ENCODE results near the gene COL20A1.

Gene COL20A1

DNA sequence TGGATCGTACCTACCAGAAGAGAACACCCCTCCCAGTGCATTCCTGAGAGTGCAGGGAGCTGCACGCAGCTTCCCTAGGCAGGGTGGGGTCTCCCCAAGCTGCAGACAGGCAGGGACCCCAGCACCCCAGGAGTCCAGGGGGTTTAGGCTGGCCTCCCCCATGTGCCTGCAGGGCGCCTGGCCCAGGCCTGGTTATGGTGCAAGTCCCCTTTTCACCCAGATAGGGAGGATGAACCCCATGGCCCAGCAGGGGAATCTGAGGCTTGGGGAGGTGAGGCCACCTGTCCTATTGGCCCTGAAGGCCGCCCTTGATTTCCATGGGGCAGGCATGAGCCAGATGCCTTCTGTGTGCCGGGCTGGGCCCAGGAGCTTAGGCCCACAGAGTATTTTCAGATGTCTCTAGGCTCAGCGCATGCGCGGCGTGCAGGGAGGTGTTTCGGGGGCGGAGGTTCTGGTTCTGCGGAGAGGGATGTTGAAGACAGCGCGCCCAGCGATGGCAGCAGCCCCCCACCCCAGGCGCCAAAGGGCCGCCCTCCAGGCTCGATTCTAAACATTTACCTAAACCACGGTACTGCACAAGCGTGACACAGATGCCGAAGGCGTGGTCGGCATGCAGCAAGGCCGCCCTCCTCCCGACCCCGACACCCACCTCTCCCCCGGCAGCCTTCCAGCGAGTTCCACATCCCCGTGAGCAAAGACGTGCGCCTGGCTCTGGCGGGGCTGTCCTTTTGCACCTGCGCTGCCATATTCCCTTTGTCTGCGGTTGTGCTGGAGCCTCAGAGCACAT is 29.4 kb downstream of the COL20A1 start:
- in situ Hi-C loops (cut with MboI; ENCODE audit: low sequenced_read_pairs): no loop called here
- Histone ChIP-seq H3K4me3 (no peak overlapping the region), H3K4me1 (no peaks in the 10 kb centered on the region), H3K27me3 (ENCODE audit: low read depth) (peaks cover 50% of the 10 kb centered on the region), H3K9me3 (no peaks in the 10 kb centered on the region), H3K36me3 (replicated peaks) (no peaks in the 10 kb centered on the region)
- DNase-seq (ENCODE audit: low spot score in 2 of 2): no peak

DNA sequence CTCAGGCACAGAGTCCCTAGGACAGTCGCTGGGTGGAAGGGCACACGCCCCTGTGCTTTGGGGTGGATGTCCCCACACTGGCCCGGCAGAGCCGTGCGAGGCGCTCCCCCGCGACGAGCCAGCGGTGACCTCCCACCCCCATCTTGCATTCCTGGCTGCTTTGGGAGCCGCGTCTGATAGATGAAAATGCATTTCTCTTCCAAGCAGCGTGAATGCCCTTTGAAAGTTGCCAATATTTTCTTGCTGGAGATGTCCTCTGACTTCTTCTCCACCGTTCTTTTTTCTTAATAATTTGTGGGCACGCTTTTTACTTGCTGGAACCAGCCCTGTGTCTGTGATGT is 29.9 kb downstream of the COL20A1 start:
- Histone ChIP-seq H3K36me3 (replicated peaks) (no peaks in the 10 kb centered on the region), H3K27me3 (ENCODE audit: low read depth) (peaks cover 45% of the 10 kb centered on the region), H3K4me3 (no peak overlapping the region), H3K4me1 (no peaks in the 10 kb centered on the region), H3K9me3 (no peaks in the 10 kb centered on the region)
- in situ Hi-C loops (cut with MboI; ENCODE audit: low sequenced_read_pairs): no loop called here
- no peak for DNase-seq (ENCODE audit: low spot score in 2 of 2)

DNA sequence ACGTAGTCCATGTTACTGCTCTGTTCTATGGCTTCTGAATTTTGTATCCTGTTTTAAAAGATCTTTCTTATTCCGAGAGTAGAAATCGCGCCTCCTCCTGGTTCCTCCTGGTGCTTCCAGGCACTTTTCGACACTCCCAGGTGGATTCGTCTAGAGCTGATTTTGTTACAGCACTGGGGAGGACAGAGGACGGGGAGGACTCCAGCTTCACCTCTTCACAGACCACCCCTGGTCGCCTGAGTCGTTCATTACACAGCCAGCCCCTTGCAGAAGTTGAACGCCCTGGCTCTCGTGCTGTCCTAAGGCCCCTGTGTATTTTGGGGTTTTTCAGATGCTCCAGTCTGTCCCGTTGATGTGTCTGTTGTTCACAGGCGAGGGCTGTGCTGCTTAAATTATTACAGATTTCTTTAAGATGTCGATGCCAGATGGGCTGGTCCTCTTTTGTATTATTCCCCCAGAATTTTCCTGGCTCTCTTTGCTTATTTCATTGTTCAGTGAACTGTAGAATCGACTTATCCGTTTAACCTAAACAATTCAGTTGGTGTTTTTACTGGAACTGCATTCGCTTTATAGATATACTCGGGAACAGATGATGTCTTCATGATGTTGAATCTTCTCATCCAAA is 30.5 kb downstream of the COL20A1 start:
- Histone ChIP-seq H3K4me3 (no peak overlapping the region), H3K4me1 (no peaks in the 10 kb centered on the region), H3K9me3 (no peaks in the 10 kb centered on the region), H3K27me3 (ENCODE audit: low read depth) (peaks cover 39% of the 10 kb centered on the region), H3K36me3 (replicated peaks) (no peaks in the 10 kb centered on the region)
- in situ Hi-C loops (cut with MboI; ENCODE audit: low sequenced_read_pairs): no loop called here
- no peak for DNase-seq (ENCODE audit: low spot score in 2 of 2)

DNA sequence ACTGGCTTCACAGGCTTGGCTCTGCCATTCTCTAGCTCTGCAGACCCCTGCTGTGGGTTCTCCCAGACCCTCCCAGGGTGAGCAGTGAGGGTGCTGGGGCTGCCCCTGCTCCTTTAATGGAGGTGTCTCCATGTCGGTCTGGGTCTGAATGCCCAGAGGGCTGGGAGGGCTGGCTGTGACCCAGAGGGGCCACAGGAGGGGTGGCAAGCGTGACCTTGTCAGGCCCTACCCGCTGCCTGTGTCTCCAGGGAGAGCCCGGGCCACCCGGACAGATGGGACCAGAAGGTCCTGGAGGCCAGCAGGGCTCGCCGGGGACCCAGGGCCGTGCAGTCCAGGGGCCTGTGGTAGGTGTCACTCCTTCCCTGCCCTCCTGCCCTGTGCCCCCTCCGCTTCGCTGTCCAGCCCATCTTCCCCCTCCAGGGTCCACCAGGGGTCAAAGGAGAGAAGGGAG is 32.1 kb downstream of the COL20A1 start:
- H3K9me3 ChIP-seq: no peaks in the 10 kb centered on the region
- H3K4me3 ChIP-seq: no peak overlapping the region
- no peaks in the 10 kb centered on the region for H3K4me1 ChIP-seq
- peaks cover 38% of the 10 kb centered on the region for H3K27me3 ChIP-seq (ENCODE audit: low read depth)
- in situ Hi-C loops (cut with MboI; ENCODE audit: low sequenced_read_pairs): no loop called here
- no peak for DNase-seq (ENCODE audit: low spot score in 2 of 2)
- no peaks in the 10 kb centered on the region for H3K36me3 ChIP-seq (replicated peaks)

DNA sequence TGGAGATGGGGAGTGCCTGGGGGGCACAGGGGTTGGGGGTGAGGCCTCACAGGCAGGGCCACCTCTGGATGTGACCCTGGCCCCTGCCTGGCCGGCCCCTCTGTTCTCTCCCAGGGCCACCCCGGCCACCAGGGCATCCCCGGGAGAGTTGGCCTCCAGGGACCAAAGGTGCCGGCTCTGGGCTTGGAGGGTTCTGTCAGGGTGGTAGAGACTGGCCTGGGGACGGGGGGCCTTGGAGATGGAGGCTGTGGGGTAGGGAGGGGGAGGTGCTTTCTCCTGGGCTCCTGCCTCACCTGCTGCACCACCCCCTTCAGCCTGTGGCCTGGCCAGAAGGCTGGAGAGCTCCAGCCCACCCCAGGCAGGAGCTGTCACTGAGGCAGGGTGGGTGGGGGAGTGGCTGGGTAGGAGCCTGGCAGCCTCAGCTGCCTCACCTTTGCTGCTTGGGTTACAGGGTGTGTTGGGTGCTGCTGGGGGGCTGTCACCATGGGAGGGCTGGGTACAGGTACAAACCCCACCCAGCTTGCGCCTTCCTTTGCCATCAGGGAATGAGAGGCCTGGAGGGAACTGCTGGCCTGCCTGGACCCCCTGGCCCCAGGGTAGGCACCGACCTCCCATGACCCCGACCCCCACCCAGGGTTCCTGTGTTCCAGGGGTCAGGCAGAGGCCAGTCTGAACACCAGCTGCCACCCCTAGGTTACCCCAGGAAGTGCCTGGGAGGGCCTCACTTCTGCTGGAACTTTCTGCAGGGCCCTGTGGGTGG is 32.7 kb downstream of the COL20A1 start:
- no peaks in the 10 kb centered on the region for H3K36me3 ChIP-seq (replicated peaks)
- in situ Hi-C loops (cut with MboI; ENCODE audit: low sequenced_read_pairs): no loop called here
- H3K4me3 ChIP-seq: no peak overlapping the region
- no peaks in the 10 kb centered on the region for H3K4me1 ChIP-seq
- DNase-seq (ENCODE audit: low spot score in 2 of 2): no peak
- no peaks in the 10 kb centered on the region for H3K9me3 ChIP-seq
- H3K27me3 ChIP-seq (ENCODE audit: low read depth): peaks cover 36% of the 10 kb centered on the region

DNA sequence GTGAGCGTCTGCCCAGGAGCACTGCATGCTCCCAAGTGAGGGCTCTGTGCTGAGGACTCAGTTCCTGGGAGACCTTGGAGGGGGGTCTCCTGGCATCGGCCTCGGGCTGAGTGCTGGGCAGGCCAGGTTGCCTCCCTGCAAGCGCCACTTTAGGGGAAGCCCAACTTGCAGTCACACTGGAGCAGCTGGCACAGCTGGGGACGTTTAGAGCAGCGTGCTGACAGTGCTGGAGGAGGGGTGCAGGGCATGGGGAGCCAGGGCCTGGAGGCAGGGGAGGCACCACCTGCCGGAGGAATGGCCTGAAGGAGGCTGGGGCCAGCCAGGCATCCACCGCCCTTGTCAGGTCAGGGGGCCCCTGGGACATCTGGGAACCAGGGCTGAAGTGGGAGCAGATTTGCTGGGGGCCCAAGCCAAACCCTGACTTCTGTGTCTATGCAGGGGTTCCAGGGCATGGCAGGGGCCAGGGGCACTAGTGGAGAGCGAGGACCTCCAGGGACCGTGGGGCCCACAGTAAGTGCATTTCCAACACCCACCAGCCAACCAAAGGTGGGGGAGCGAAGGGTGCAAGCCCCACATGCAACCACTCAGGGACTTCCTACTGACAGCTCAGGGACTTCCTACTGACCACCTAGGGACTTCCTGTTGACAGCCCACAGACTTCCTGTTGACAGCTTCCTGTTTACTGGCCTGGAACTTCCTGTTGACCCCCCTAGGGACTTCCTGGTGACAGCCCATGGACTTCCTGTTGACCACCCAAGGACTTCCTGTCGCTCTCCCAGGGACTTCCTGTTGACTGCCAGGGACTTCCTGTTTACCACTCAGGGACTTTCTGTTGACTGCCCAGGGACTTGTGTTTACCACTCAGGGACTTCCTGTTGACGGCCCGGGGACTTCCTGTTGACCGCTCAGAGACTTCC is 33.6 kb downstream of the COL20A1 start:
- Histone ChIP-seq H3K4me1 (no peaks in the 10 kb centered on the region), H3K9me3 (no peaks in the 10 kb centered on the region), H3K27me3 (ENCODE audit: low read depth) (peaks cover 28% of the 10 kb centered on the region), H3K4me3 (no peak overlapping the region), H3K36me3 (replicated peaks) (no peaks in the 10 kb centered on the region)
- in situ Hi-C loops (cut with MboI; ENCODE audit: low sequenced_read_pairs): no loop called here
- DNase-seq (ENCODE audit: low spot score in 2 of 2): no peak

DNA sequence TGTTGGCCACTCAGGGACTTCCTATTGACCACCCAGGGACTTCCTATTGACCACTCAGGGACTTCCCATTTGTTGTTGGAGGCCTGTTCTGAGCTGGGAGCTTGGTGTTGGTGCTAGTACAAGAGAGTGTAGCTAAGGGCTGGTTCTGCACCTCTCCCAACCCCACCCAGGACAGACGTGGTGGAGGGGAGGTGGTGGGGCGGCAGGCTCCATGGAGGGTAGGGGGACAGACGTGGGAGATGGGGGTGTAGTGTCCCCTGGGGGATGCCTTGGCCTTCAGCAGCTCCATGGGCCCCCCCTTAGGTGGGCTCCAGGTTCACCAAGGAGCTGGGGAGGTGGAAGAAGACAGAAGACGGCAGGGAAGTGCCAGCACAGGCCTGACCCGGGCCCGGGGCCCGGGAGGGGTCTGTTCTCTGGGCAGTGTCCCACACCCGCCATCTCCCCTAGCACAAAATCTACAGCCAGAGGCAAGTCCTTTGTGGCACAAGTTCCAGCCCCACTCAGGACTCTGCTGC is 34.3 kb downstream of the COL20A1 start:
- DNase-seq (ENCODE audit: low spot score in 2 of 2): no peak
- Histone ChIP-seq H3K4me3 (no peak overlapping the region), H3K4me1 (no peaks in the 10 kb centered on the region), H3K9me3 (peaks cover 4% of the 10 kb centered on the region; the same call in 1 of the 2 replicates), H3K27me3 (ENCODE audit: low read depth) (peaks cover 23% of the 10 kb centered on the region), H3K36me3 (replicated peaks) (no peaks in the 10 kb centered on the region)
- in situ Hi-C loops (cut with MboI; ENCODE audit: low sequenced_read_pairs): no loop called here

DNA sequence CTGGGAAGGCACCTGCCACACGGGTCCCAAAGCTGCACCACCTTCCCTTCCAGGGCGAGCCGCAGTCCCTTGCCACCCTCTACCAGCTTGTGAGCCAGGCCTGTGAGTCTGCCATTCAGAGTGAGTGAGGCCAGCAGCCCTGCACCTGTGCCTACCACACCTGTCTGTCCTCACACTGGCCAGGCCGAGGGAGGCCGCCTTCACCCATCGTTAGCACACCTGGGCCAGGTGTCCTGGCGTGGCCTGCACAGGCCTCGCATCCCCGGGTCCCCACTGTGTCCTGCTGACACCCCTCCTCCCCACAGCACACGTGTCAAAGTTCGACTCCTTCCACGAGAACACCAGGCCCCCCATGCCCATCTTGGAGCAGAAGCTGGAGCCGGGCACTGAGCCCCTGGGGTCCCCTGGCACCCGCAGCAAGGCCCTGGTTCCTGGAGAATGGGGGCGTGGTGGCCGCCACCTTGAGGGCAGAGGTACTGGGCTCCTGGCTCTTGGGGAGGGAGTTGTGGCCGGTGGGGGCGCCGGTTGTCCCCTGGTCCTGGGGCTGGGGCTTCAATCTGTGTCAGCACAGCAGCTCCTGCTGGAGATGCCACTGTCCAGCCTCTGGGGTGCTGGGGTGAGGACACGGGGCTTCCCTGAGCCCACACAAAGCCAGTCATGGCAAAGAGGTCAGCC is 35.2 kb downstream of the COL20A1 start:
- DNase-seq (ENCODE audit: low spot score in 2 of 2): no peak
- Histone ChIP-seq H3K36me3 (replicated peaks) (no peaks in the 10 kb centered on the region), H3K9me3 (peaks cover 5% of the 10 kb centered on the region; the same call in 1 of the 2 replicates), H3K4me3 (no peak overlapping the region), H3K4me1 (no peaks in the 10 kb centered on the region), H3K27me3 (ENCODE audit: low read depth) (peaks cover 15% of the 10 kb centered on the region)
- in situ Hi-C loops (cut with MboI; ENCODE audit: low sequenced_read_pairs): no loop called here

DNA sequence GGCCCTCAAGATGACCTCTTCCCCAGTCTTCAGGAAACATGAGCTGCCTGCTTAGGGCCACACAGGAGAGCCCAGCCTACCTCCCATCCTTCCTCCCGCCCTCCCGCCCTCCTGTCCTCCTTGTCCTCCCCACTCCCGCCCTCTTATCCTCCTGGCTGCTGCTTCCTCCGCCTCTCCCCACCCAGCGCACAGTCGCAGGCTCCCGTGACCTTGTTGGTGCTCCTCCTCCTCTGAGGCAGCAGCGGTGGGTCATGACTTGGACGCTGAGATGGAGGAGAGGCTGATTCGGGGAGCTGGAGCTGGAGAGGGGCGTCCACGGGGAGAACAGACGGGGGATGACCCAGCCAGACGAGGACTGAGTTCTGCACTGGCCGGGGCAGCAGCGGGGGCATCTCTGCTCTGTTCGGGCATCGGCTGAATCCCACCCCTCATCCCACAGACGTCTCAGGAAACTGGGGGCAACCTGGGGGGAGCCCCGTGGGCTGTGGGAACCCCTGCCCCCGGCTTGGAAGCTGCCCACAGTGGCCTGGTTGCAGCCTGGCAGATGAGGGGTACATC is 35.8 kb downstream of the COL20A1 start:
- DNase-seq (ENCODE audit: low spot score in 2 of 2): no peak
- H3K4me3 ChIP-seq: no peak overlapping the region
- in situ Hi-C loops (cut with MboI; ENCODE audit: low sequenced_read_pairs): no loop called here
- H3K36me3 ChIP-seq (replicated peaks): no peaks in the 10 kb centered on the region
- no peaks in the 10 kb centered on the region for H3K4me1 ChIP-seq
- peaks cover 5% of the 10 kb centered on the region; the same call in 1 of the 2 replicates for H3K9me3 ChIP-seq
- peaks cover 10% of the 10 kb centered on the region for H3K27me3 ChIP-seq (ENCODE audit: low read depth)

DNA sequence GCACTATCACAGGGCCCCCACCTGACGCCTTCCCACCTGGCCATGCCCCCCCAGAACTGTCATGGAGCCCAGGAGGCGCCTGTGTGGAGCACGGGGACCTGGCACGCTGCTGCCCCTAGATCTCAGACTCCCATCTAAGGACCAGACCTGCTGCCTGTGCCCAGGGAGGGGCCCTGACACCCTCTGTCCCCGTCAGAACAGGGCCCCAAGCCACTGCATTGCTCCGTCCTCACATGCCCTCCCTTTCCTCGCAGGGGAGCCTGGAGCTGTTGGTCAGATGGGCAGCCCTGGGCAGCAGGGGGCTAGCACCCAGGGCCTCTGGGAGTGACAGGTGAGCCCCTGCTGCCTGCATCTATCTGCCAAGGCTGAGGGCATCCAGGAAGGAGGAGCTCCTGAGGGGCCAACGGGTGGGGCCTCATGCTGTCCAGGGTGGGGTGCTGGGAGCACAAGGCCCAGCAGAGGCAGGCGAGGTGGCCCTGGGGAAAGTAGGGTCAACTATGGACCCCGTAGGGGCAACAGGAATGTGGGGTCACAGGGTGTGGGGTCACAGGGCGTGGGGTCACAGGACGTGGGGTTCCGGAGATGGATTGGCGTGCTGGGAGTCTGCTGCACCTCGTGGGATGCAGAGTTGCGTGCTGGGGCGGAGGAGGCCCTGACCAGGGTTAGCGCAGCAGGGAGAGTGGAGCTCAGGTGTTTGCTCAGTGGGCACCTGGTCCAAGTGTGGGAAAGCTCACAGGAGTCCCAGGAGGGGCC is 36.5 kb downstream of the COL20A1 start:
- H3K27me3 ChIP-seq (ENCODE audit: low read depth): peaks cover 3% of the 10 kb centered on the region
- DNase-seq (ENCODE audit: low spot score in 2 of 2): no peak
- H3K4me1 ChIP-seq: no peaks in the 10 kb centered on the region
- no peak overlapping the region for H3K4me3 ChIP-seq
- in situ Hi-C loops (cut with MboI; ENCODE audit: low sequenced_read_pairs): no loop called here
- no peaks in the 10 kb centered on the region for H3K36me3 ChIP-seq (replicated peaks)
- peaks cover 5% of the 10 kb centered on the region; the same call in 1 of the 2 replicates for H3K9me3 ChIP-seq

DNA sequence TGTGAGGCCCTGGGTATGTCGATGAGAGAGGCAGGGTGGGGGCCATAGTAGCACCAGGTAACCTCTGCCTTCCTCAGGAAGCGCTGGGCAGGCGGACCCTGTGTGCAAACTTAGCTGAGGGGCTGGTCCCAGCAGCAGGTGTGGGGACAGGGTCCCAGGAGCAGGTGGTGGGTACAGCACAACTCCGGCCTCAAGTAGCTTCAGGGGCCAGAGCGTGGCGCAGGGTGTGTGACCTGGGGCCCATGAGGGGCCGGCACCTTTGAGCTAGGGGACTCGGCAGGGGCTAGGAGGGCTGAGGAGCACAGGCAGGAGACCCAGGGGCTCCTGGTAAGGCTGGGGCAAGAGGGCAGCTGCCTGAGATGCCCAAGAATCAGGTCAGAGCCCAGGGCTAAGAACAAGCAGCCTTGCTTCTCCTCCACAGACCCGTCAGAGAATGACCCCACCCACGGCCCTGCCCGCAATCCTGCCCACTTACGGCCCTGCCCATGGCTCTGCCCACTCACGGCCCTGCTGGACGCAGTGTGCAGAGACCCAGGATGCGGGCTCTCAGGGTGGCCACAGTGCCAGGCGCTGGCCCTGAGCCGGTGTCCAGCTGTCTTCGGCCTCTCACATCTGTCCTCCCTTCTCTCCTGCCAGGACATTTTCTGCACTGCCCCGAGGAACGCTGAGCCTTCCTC is 37.2 kb downstream of the COL20A1 start:
- no peaks in the 10 kb centered on the region for H3K36me3 ChIP-seq (replicated peaks)
- H3K4me1 ChIP-seq: no peaks in the 10 kb centered on the region
- peaks cover 5% of the 10 kb centered on the region; the same call in 1 of the 2 replicates for H3K9me3 ChIP-seq
- in situ Hi-C loops (cut with MboI; ENCODE audit: low sequenced_read_pairs): no loop called here
- DNase-seq (ENCODE audit: low spot score in 2 of 2): no peak
- no peak overlapping the region for H3K4me3 ChIP-seq
- H3K27me3 ChIP-seq (ENCODE audit: low read depth): no peaks in the 10 kb centered on the region
